Stimulated activated CD8-positive, alpha-beta memory T cell treated with anti-CD3 and anti-CD28 coated beads, Interleukin-4, amount 100 ng/mL, for 1 hour (primary cell): ENCODE data around the gene WEE1.
"Not testable (repeated sequence)": the region's sequence is repeated elsewhere in the genome, so short reads cannot be mapped to it uniquely, and the experiment has no call there.

ENCODE experiments used
- DNase-seq, 2 donors: peaks; one replicate each; pipeline ENCODE4 v3.0.0-alpha.2; 2020; ENCODE audit warnings: low read depth in 2 of 2, low spot score in 1 of 2

Gene WEE1

DNA sequence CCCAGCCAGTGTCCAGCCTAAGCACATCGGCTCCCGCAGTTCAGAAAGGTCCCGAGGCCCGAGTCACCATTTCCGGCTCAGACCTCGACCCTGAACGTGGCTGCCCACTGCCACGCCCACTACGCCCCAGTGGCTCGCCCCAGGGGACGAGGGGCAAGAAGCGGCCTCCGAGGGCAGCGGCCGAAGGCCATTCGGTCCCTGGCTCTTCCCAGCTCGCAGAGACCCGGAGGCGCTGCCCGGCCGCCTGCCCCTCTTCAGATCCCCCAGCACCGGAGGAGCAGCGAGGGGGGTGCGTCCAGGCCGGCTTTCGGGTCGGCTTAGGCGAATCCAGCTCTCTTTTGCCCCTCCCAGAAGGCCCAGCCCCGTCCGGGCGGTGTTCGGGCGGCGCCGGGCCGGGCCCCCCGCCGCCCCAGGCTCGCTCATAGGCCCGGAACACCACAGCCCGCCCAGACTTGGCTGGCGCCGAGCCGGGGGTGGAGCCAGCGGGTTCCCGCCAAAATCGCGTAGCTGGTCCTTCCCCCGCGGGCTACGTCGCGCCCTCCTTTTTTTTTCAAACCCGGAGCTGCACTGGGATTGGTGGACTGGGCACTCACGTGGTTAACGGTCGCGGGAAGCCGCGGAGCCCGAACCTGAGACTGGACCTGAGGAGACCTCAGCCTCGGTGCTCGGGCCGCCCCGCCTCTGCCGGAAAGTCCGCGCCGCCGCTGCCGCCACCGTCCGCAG is at the start of gene WEE1:
WEE1 (plus strand) TSS at position 619 of the 723 bp plus-strand sequence. CDS start 264 bp downstream, outside the sequence.
- peak; percentile 80 to 92 for DNase-seq

DNA sequence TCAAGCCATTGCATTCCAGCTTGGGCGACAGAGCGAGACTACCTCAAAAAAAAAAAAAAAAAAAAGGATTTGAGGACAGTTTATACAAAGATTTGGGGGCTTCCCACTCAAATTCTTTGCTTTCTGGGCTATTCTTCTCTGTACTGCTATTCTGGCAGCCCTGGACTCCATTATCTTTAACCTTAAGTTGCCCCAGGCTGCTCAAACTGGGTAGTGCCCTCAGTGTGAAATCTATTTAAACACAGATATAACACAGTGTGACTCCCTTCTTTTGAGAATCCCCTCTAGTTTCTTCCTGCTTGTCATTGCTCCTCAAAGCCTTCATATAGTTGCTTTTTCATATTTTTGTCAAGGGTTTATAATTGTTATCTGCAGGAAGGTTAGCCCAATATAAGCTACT is 49.5 kb upstream of the WEE1 start:
- DNase-seq, result no peak

DNA sequence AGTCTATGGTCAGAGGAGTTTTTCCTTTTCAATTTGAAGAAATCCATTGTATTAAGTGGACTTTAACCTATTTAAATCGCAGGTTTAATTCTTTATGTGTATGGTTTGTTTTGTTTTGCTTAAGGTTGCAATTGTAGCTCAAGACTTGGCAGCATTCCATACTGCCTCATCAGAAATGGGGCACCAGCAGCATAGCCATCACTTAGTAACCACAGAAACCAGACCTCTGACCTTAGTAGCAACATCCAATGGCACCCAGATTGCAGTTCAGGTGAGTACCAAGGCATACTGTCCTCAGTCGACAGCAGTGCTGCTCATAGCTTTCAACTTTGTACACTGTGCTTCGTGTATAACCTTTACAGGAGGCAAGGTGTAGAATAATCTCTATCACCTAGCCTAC is 48.4 kb upstream of the WEE1 start:
- DNase-seq, result no peak

DNA sequence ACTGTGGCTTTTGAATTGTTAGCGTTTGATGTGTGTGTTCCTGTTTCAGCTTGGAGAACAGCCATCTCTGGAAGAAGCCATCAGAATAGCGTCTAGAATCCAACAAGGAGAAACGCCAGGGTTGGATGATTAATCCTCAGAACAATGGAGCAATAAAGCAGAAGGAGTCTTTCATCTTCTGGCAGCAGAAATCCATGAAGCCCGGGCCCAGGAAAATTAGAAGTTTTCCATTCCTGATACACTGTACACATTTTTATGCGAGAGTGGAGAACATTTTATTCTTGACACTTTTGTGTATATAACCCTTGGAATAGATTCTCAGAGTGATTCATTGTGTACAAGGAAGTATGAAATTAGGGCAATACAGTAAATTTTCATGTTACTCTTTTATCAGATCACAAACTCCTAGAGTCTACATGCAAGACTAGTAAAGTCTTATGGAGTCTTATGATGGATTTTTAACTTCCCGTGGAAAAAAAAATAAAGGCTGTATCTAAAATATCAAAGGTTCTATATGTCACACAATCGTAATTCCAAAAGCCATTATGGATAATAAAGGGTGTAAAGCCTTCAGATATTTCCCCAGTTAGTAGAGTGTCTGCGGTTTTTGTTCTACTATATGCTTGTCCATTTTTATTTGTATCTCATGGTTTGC is 45.9 kb upstream of the WEE1 start:
- no peak for DNase-seq

DNA sequence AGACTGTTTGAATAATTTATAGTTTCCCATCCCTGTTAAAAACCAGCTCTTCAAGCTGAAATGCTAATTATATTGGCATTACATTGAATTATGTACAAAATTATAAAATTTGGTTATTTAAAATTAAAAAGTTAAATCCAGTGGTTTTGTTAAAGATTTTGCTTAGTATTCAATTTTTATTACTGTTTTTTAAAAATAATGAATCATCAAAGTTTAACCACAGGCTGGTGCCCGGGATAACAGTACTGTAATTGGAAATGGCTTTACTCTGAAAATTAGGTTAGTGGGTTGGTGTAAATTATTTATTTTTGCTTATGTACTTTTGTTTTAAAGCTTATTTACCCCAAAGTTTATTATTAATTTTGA is 45.4 kb upstream of the WEE1 start:
- no peak for DNase-seq

DNA sequence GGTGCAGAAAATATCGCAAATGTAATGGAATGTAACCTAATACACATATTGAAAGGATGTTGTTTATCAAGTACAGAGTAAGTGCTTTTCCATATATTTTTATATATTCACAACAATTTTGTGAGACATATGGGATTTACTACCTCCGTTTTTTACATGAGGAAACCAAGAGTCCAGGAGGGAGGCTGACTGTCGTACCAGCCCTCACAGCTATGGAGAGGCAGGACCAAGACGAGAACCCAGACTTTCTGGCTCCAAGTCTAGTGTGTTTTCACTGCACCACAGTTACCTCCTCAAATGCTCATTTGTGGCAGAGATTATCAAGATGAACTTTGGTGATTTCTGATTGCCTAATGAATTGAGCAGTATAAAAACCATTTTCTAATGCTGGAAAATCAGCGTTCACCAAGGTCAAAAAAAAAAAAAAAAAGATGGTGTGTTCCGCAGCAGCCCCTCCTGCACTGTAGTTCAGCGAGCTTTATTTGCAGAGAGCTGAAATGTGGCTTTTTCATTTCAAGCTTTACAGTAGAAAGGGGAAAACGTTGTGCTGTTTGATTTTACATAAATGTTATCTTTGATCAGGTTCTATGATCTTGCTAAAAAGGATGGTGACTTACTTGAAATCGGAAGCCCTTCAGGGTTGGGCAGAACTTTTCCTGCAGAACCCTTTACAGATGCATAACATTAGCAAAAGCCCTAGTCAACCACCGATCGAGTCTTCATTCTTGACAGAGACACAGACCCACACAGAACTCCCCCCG is 44.7 kb upstream of the WEE1 start:
- no peak for DNase-seq

DNA sequence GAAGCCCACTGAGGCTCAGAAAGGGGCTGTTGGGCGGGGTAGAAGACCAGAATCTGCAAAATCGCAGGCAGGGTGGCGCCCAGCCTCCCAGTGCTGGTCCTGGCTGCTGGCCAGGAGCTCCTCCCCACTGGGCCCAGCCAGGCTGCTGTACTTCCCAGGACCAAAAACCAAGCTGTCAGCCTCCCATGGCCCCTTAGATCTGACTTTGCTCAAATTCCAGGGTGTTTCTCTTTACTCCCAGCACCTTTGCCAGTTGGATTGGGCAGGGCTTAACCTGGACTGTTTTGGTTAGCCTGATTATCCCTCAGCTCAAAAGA is 44.2 kb upstream of the WEE1 start:
- no peak for DNase-seq

DNA sequence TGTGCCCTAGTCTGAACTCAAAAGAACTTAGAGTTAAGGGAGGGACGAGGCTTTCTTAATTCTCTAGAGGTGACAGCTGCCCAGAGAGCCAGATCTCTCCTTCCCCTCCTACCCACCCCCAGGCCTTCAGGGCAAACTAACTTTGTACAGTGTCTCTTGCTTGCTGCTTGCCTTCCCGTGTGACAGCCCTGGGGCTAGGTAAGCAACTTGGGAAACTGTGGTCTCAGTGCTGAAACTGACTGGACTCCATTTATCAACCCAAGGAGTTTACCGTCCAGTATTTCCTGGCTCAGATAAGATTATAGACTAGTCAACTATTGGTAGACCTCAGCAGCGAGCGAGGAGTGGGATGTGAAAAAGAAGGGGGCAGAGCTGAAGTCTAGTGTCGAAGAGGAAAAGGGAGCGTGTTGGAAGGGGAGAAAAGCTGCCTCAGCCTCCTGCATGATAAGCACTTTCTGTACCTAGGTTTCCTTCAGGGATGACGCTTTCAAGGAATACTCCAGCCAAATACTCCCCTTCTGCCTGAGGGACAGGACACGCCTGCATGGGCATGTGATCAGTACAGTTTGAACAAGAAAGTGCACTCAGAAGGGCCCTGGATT is 43.3 kb upstream of the WEE1 start:
- no peak for DNase-seq

DNA sequence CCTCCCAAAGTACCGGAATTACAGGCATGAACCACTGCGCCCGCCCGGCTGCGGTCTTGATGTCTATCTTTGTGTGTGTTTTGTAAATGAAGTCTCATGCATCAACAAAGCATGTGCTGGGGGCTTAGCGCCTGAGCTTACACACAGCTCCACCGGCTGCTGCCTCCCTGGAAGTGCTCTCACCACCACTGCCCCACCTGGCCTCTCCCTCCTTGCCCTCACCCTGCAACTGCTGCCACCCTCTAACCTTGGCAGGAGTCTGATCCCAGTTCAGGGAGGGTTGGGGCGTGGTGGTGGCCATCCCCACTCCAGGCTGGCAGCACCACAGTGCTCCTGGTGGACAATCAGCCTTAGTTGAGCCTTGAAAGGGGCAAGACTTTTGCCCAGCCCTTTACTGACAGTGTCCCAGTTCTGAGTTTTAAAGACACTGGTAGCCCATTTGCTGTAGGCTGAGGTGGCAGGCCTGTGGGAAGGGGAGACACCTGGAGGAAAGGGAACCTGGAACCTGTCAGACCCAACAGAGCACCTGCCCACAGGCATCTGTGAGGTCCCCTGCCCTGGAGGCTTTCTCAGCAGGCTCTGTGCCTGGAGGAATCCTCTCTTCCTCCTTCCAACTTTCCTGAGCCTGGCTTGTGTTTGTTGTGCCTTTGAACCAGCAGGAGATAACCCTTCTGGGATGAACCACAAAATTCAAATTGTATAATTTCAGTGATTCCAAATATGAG is 42.4 kb upstream of the WEE1 start:
- DNase-seq, result no peak

DNA sequence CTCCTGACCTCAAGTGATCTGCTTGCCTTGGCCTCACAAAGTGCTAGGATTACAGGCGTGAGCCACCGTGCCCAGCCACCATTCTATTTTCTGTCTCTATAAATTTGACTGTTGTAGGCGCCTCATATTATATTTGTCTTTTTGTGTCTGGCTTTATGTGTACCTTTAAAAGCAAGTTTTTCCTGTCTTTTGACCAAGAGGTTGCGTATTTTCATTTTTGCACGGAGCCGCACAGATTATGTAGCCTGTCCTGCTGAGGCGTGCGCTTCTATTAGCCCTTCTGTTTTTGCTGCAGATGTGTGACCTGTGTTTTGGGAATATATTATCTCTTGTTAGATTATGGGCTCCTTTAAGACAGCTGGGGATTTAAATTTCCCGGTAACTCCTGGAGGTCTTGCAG is 40.4 kb upstream of the WEE1 start:
- DNase-seq, result no peak

DNA sequence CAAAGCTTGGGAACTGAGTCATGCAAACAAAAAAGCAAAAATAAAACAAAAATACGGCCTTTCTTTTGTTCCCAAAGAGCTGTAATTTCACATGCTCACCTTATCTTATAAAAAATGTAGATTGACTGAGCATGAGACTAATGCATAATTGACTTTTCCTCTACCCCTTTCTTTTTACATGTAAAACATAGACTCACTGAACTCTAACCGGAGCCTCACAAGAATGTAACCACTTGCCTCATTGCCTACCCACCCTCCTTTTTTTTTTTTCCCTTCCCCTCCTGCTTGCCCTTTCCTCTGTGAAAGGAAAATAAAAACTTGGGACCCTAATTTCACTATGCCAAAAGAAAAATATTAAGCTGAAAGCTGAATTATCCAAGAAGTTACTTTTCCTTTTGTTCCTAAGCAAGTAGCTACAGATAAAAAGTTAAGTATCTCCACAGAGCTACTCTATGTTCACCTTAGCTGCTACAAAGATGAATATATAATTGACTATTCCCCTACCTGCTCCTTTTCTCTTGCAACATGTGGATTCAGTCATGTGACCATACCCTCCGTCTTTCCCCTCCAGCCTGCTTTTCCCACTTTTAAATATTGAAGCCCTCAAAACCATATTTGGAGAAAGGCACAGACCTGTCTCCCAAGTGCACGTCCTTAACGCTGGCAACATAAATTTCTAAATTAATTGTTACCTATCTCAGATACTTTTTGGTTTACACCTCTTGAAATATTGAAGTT is 39.6 kb upstream of the WEE1 start:
- DNase-seq, result no peak

DNA sequence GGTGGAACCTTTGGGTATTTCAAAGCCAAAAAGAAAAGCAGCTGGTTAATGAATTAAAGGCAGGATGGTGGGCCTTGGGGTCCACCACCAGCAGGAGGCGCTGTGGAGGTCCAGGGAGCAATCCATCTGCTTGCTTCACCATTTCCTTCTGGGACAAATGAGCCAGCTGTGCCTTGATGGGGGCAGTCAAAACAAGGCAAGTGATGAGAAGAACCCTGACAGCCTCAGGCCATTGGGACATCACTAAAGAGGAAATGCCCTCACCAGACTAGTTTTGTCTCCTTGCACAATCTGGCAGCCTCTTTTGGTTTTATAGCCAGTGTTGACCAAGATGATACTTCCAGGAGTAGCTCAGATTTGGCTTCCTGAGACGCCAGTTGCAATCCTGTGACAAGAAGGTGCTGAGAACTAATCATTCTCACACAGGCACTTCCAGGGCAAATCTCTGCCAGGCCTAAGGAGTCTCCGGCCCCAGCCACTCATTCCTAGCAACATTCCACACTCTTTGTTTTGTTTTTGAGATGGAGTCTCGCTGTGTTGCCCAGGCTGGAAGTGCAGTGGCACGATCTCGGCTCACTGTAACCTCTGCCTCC is 38.2 kb upstream of the WEE1 start:
- DNase-seq, result peak; percentile 59 to 69

DNA sequence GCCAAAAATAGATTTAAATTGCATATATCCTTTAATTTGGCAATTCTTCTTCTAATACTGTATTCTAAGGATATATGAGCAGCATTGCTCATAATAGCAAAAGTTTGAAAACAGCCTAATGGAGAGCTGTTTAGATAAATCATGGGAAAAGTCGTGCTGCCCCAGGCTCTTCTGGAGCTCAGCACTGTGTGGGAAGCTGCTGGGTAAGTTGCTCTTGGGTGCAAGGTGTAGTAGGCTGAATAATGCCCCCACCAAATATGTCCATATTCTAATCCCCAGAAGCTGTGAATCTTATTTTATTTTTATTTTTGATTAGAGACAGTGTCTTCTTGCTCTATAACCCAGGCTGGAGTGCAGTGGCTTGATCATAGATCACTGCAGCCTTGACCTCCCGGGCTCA is 34.9 kb upstream of the WEE1 start:
- no peak for DNase-seq

DNA sequence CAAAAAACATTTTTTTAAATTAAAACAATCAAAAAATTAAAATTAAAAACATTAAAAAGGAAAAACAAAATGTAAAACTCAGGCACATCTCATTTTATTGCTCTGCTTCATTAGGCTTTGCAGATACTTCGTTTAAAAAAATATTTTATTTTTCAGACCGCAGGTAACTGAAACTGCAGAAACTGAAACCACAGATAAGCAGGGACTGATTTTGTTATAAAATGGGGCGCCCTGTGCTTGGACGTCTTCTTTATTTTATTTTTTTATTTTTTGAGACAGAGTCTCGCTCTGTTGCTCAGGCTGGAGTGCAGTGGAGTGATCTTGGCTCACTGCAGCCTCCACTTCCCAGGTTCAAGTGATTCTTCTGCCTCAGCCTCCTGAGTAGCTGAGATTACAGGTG is 24.3 kb upstream of the WEE1 start:
- not testable (repeated sequence) for DNase-seq

DNA sequence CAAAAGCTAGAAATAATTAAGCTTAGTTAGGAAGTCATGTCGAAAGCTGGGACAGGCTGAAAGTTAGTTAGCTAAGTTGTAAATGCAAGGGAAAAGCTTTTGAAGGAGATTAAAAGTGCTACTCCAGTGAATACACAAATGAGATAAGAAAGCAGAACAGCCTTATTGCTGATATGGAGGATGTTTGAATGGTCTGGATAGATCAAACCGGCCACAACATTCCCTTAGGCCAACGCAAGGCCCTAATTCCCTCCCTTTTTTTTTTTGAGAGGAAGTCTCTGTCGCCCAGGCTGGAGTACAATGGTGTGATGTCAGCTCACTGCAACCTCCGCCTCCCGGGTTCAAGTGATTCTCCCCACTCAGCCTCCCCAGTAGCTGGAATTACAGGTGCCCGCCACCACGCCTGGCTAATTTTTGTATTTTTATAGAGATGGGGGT is 23.3 kb upstream of the WEE1 start:
- no peak for DNase-seq

DNA sequence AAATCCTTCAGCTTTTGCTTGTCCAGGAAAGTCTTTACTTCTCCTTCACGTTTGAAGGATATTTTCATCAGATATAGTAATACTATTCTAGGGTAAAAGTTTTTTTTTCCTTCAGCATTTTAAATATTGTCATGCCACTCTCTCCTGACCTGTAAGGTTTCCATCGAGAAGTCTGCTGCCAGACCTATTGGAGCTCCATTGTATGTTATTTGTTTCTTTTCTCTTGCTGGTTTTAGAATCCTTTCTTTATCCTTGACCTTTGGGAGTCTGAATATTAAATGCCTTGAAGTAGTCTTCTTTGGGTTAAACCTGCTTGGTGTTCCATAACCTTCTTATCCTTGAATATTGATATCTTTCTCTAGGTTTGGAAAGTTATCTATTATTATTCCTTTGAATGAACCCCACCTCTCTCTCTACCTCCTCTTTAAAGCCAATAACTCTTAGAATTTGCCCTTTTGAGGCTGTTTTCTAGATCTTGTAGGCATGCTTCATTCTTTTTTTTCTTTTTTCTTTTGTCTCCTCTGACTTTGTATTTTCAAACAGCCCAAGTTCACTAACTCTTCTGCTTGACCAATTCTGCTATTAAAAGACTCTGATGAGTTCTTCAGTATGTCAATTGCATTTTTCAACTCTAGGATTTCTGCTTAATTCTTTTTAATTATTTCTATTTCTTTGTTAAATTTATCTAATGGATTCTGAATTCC is 12.0 kb upstream of the WEE1 start:
- no peak for DNase-seq

DNA sequence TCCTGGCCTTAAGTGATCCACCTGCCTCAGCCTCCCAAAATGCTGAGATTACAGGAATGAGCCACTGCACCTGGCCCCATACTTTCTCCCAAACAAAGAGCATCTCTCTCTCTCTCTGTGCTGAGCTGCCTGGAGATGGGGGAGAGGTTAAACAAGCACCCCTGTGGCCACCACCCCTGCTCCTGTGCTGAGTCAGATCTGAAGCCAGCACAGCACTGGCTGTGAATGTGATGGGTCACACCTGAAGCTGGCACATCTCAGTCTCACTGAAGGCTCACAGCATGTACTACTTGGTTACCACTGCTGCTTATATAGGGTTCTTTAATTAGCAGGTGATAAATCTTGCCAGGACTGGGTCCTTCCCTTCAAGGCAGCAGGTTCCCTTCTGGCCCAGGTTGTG is 10.8 kb upstream of the WEE1 start:
- no peak for DNase-seq

DNA sequence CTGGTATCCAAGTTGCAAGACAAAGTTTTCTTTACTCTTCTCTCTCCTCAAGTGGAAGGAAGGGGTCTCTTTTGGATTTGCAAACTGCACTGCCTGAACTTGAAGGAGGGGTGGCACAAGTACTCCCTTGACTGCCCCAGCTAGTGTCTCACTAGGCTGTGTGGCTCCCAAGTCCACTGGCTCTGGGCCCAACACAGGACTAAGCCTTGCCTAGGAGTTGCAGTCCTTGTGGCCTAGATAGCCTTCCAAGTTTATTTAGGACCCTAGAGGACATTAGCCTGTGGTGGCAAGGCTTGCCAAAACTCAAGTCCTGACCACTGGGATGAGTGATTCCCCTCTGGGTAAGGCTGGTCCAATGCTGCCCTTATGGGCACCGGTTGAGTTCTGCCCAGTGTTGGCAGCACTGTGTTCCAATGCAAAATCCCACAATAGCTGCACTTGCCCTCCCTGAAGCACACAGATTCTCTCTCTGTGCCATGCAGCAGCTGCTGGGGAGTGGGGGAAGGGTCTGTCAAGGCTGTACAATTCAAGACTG is 10.2 kb upstream of the WEE1 start:
- no peak for DNase-seq

DNA sequence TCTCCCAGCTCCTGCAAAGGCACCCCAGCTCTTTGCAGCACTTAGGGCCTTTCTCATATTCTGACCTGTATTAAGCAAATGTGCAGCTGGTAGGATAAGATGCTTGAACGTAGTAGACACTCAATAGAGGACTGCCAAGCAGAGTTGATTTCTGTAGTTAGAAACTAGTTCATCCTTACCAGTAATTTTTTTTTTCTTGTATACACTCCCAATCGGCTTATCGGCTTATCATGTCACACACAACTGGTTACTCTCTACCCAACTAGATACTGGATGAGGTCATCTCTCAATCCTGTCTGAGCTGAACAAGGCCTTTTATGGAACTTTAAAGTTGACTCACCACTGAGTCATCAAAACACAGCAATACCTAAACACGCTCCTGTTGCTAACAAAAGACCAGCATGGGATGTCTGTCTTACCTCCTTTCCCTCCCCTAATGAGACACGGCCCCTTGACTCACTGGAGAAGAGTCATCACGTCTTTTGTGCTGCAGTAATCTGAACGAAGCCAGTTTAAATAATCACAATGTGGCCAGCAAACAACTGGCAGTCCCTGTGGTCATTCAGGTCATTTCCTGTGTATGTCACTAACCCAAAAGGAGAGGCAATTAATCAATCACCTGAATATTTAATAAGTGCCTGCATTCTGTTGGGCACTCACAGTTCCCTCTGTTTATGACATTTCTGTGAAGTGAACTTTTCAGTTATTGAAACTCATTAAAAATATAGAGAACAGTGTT is 7.5 kb upstream of the WEE1 start:
- DNase-seq, result no peak
